ENCODE data around the gene APOA4. TPM values are rescaled to one million over a fixed set of nuclear protein-coding genes. Genes with fewer than 3 reads are reported as not detected.

Gene APOA4
- polyA plus RNA-seq, 1 of the 3 experiments (the other 2 are of a cell fraction), result not detected

DNA sequence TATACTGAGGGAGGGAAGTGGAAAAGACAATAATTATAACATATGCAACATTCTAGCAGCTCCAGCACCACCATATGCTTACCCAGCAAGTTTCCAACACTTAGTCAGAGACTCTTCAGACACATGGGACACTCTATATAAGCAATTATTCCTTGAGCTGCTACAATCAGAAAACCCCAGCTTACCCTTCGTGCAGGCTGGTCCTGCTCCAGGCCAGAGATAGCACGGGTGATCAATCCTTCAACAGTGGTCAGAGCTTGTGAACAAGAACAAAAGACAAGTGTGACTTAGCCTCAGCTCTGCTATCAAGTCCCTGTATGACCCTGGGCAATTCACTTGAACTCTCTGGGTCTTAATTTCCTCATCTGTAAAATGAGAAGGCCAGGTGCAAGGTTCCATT, 36.8 kb downstream of the APOA4 start:
- no peaks in the 10 kb centered on the region for H3K9me3 ChIP-seq
- POLR2A ChIA-PET, result no interaction called here
- 57% methylated on average over 2 of the region's 2 CpGs for WGBS (ENCODE audit: low lambda C conversion rate)
- 0 out of 2 replicates have a peak overlapping the region, but pooled peaks have one; percentile 90 for H3K9ac ChIP-seq
- no peak overlapping the region for H2AFZ ChIP-seq (ENCODE audit: low read depth)
- no peak for DNase-seq
- H3K4me3 ChIP-seq (ENCODE audit: low read depth in 2 of 2, low read length in 1 of 2), result peak overlapping the region in 1 of 2 experiments; percentile 93; a peak in 3 of 4 replicates
- H4K20me1 ChIP-seq (ENCODE audit: insufficient read depth), result no peaks in the 10 kb centered on the region
- no peaks in the 10 kb centered on the region for H3F3A ChIP-seq (replicated peaks; ENCODE audit: insufficient read depth)
- CTCF ChIA-PET, result interaction anchor here (0.8 to 11.4 kb wide), 9 partner anchors 9 to 440 kb away, joined by 3 to 268 read pairs (median 6); partner anchors contain the start of genes APOA4, APOC3 and SIK3
- no peaks in the 10 kb centered on the region for H3K9me2 ChIP-seq
- H3K4me2 ChIP-seq, result peak overlapping the region; percentile 88
- peaks cover 44 to 53% of the 10 kb centered on the region in 2 experiments for H3K36me3 ChIP-seq (replicated peaks in 1 of 2; ENCODE audit: control insufficient read depth in 1 of 2, insufficient read depth in 2 of 2, low read length in 1 of 2)
- peaks cover 0 to 16% of the 10 kb centered on the region in 2 experiments; a peak in 2 of 4 replicates for H3K4me1 ChIP-seq (ENCODE audit: control insufficient read depth in 1 of 2, insufficient read depth in 2 of 2, low read depth in 1 of 2, low read length in 1 of 2)
- TF ChIP-seq RAD21 (IDR thresholded peaks at IDR 0.05; ENCODE audit: low read length) (no peak), FOXM1 (IDR thresholded peaks at IDR 0.05; ENCODE audit: low read depth) (no peak), SMC3 (IDR thresholded peaks at IDR 0.05; ENCODE audit: low read depth, low read length) (no peak), TCF12 (IDR thresholded peaks at IDR 0.05) (no peak), RFX5 (IDR thresholded peaks at IDR 0.05; ENCODE audit: low read length) (no peak), GATA2 (CRISPR knock-in tag; IDR thresholded peaks at IDR 0.05) (no peak), MXI1 (IDR thresholded peaks at IDR 0.05; ENCODE audit: low read depth, low read length) (no peak), YY1 (IDR thresholded peaks at IDR 0.05; ENCODE audit: low read depth) (no peak), FOXJ3 (CRISPR knock-in tag; IDR thresholded peaks at IDR 0.05) (no peak), EZH2phosphoT487 (IDR thresholded peaks at IDR 0.05; ENCODE audit: borderline replicate concordance, low read depth) (no peak), NFIC (IDR thresholded peaks at IDR 0.05; ENCODE audit: borderline replicate concordance) (no peak), NRF1 (IDR thresholded peaks at IDR 0.05; ENCODE audit: low read depth, low read length) (no peak), SIN3A (IDR thresholded peaks at IDR 0.05; ENCODE audit: borderline replicate concordance, low read depth, low read length) (no peak), ELF1 (IDR thresholded peaks at IDR 0.05) (no peak)
- TF ChIP-seq, protein P1, sequence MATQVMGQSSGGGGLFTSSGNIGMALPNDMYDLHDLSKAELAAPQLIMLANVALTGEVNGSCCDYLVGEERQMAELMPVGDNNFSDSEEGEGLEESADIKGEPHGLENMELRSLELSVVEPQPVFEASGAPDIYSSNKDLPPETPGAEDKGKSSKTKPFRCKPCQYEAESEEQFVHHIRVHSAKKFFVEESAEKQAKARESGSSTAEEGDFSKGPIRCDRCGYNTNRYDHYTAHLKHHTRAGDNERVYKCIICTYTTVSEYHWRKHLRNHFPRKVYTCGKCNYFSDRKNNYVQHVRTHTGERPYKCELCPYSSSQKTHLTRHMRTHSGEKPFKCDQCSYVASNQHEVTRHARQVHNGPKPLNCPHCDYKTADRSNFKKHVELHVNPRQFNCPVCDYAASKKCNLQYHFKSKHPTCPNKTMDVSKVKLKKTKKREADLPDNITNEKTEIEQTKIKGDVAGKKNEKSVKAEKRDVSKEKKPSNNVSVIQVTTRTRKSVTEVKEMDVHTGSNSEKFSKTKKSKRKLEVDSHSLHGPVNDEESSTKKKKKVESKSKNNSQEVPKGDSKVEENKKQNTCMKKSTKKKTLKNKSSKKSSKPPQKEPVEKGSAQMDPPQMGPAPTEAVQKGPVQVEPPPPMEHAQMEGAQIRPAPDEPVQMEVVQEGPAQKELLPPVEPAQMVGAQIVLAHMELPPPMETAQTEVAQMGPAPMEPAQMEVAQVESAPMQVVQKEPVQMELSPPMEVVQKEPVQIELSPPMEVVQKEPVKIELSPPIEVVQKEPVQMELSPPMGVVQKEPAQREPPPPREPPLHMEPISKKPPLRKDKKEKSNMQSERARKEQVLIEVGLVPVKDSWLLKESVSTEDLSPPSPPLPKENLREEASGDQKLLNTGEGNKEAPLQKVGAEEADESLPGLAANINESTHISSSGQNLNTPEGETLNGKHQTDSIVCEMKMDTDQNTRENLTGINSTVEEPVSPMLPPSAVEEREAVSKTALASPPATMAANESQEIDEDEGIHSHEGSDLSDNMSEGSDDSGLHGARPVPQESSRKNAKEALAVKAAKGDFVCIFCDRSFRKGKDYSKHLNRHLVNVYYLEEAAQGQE (IDR thresholded peaks at IDR 0.05; ENCODE audit: low read depth, low read length), result no peak
- TF ChIP-seq, protein P2, sequence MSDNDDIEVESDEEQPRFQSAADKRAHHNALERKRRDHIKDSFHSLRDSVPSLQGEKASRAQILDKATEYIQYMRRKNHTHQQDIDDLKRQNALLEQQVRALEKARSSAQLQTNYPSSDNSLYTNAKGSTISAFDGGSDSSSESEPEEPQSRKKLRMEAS (IDR thresholded peaks at IDR 0.05; ENCODE audit: low read depth), result no peak
- H3K27me3 ChIP-seq (ENCODE audit: insufficient read depth), result no peaks in the 10 kb centered on the region
- peaks cover 27% of the 10 kb centered on the region for H3K79me2 ChIP-seq (ENCODE audit: insufficient read depth)
- H3K27ac ChIP-seq (ENCODE audit: low read depth in 2 of 2, low read length in 1 of 2), result no peak overlapping the region

All from SK-N-SH (cell line).